Endothelial cell of umbilical vein (primary cell): ENCODE data around the gene FAM76B. TPM values are rescaled to one million over a fixed set of nuclear protein-coding genes. Genes with fewer than 3 reads are reported as not detected.

Experiments used
- BruUV-seq: library from RNA; stranded (reverse); fragments of 400-500 nt; replicated peaks from 2 replicates; lab custom pipeline; 2021; lab: Mats Ljungman, UMichigan
- CTCF ChIA-PET: fragments of 300-600, 350-600 bp; sonication (Branson Sonifier 250); formaldehyde crosslinking; loops from one replicate; lab custom pipeline; 2021; ENCODE audit warnings: antibody characterized with exemption, inconsistent platforms; lab: Charles Lee
- POLR2A ChIA-PET: fragments of 300-600, 350-600 bp; sonication (Branson Sonifier 250); formaldehyde crosslinking; loops from one replicate; lab custom pipeline; 2021; ENCODE audit warnings: antibody characterized with exemption, inconsistent platforms; lab: Charles Lee
- DNase-seq: peaks from one replicate; pipeline ENCODE4 v3.0.0-alpha.2; 2011; ENCODE audit warnings: low read depth, low spot score
- FAIRE-seq: peaks from 2 replicates; lab custom pipeline; 2011; peaks lifted over from hg19 to GRCh38; lab: Jason Lieb, UNC
- H2AFZ ChIP-seq: 2 replicates; pipeline ENCODE4 v1.6.0; 2012; ENCODE audit warnings: low read depth, low read length, control low read depth, inconsistent platforms
- H3K27ac ChIP-seq: 2 replicates; pipeline ENCODE4 v1.5.1; 2011; ENCODE audit warnings: low read depth, mild to moderate bottlenecking, control low read depth, low read length, moderate library complexity; ENCODE audit not compliant: insufficient read depth
- H3K27me3 ChIP-seq, 2 experiments: 2 replicates each; pipeline versions ENCODE4 v1.6.0 to v1.6.1; 2011; ENCODE audit warnings: low read length in 2 of 2, mixed read lengths in 1 of 2; ENCODE audit not compliant: control insufficient read depth in 2 of 2, insufficient read depth in 2 of 2
- H3K36me3 ChIP-seq, 2 experiments: 2 replicates in 1 of 2; 3 replicates in 1 of 2; pipeline ENCODE4 v1.5.1; 2011; ENCODE audit warnings: low read length in 2 of 2, mild to moderate bottlenecking in 1 of 2, moderate library complexity in 1 of 2; ENCODE audit not compliant: control insufficient read depth in 2 of 2, insufficient read depth in 2 of 2; ENCODE audit errors: extremely low read depth in 1 of 2
- H3K4me1 ChIP-seq: 3 replicates; pipeline ENCODE4 v1.5.1; 2011; ENCODE audit warnings: mild to moderate bottlenecking, low read length; ENCODE audit not compliant: control insufficient read depth, insufficient read depth; ENCODE audit errors: extremely low read depth
- H3K4me2 ChIP-seq: 2 replicates; pipeline ENCODE4 v1.6.1; 2011; ENCODE audit warnings: low read length, control low read depth, mixed read lengths; ENCODE audit not compliant: insufficient read depth
- H3K4me3 ChIP-seq, 3 experiments: fragments of 200-600 bp in 1 of 3; sonication (generic), shearing (Covaris generic) in 1 of 3; replicated peaks in 1 of 3; 2 replicates each; pipeline ENCODE4 v1.5.1; 2011 to 2016; ENCODE audit warnings: control low read depth in 3 of 3, low read length in 3 of 3, mild to moderate bottlenecking in 2 of 3, inconsistent platforms in 1 of 3, low read depth in 1 of 3, moderate library complexity in 1 of 3; ENCODE audit not compliant: insufficient read depth in 1 of 3
- H3K79me2 ChIP-seq: 2 replicates; pipeline ENCODE4 v1.6.0; 2012; ENCODE audit warnings: low read length, inconsistent platforms; ENCODE audit not compliant: control insufficient read depth, insufficient read depth
- H3K9ac ChIP-seq: replicated peaks from 2 replicates; pipeline ENCODE3; 2011; ENCODE audit warnings: low read length, control low read depth; ENCODE audit not compliant: insufficient read depth; ENCODE audit errors: extremely low read depth
- H3K9me1 ChIP-seq: replicated peaks from 3 replicates; pipeline ENCODE4 v1.6.0; 2011; ENCODE audit warnings: mild to moderate bottlenecking, low read length; ENCODE audit not compliant: control insufficient read depth, insufficient read depth; ENCODE audit errors: extremely low read depth
- H3K9me3 ChIP-seq: replicated peaks from 2 replicates; pipeline ENCODE4 v1.5.1; 2012; ENCODE audit warnings: low read length, inconsistent platforms; ENCODE audit not compliant: control insufficient read depth, insufficient read depth
- H4K20me1 ChIP-seq: replicated peaks from 2 replicates; pipeline ENCODE3; 2011; ENCODE audit warnings: mild to moderate bottlenecking, low read length; ENCODE audit not compliant: control insufficient read depth, insufficient read depth; ENCODE audit errors: extremely low read depth
- EZH2 ChIP-seq: IDR thresholded peaks from 2 replicates; pipeline ENCODE4 v1.6.1; 2012; ENCODE audit warnings: borderline replicate concordance, low read depth, mild to moderate bottlenecking, moderate library complexity, low read length, inconsistent platforms; ENCODE audit not compliant: severe bottlenecking
- FOS ChIP-seq: IDR thresholded peaks from 2 replicates; pipeline ENCODE4 v1.6.1; 2011; ENCODE audit warnings: mild to moderate bottlenecking, low read length, moderate library complexity, borderline replicate concordance; ENCODE audit not compliant: insufficient read depth
- GATA2 ChIP-seq: IDR thresholded peaks from 2 replicates; pipeline ENCODE4 v1.7.0; 2011; ENCODE audit warnings: low read depth, mild to moderate bottlenecking, moderate library complexity, mixed read lengths, low read length; ENCODE audit not compliant: insufficient read length, insufficient read depth
- JUN ChIP-seq: IDR thresholded peaks from 2 replicates; pipeline ENCODE4 v1.6.1; 2011; ENCODE audit warnings: borderline replicate concordance, low read depth; ENCODE audit not compliant: insufficient read length, insufficient read depth
- MYC ChIP-seq: IDR thresholded peaks from one replicate; pipeline ENCODE4 v1.6.1; 2011; ENCODE audit warnings: mild to moderate bottlenecking, low read depth, low read length
- POLR2A ChIP-seq: IDR thresholded peaks from 2 replicates; pipeline ENCODE4 v1.6.1; 2012; ENCODE audit warnings: low read depth, mild to moderate bottlenecking, control low read depth, low read length
- POLR2AphosphoS5 ChIP-seq: IDR thresholded peaks from 2 replicates; pipeline ENCODE4 v1.6.1; 2012; ENCODE audit warnings: low read depth, mild to moderate bottlenecking, control low read depth, low read length, moderate library complexity; ENCODE audit not compliant: insufficient read depth
- dilution Hi-C: fragments of 300-500 bp; cut with MboI; formaldehyde crosslinking; loops from one replicate; pipeline ENCODE4 v1.15.0; 2019; ENCODE audit warnings: low sequenced_read_pairs; ENCODE audit not compliant: extremely low pct_ligation_motif_present
- intact Hi-C: fragments of 100-400 bp; cut with micrococcal nuclease; formaldehyde crosslinking; loops from one replicate; pipeline ENCODE4 v1.10.0; 2022
- polyA plus RNA-seq, 4 experiments: library from polyadenylated mRNA; depleted of rRNA in 3 of 4; stranded (reverse) in 3 of 4; unstranded in 1 of 4; fragments of >200 nt; gene quantifications; 2 replicates each; pipeline versions ENCODE4 v1.2.1 to v1.2.3, GENCODE V29; 2011 to 2012; ENCODE audit warnings: missing spikeins in 1 of 4
- total RNA-seq: library from RNA; stranded (reverse); gene quantifications from 2 replicates; pipeline ENCODE4 v1.2.3, GENCODE V29; 2021
- TF ChIP-seq, protein P1 (sequence below), 2 donors: IDR thresholded peaks; 1 replicate in 1 of 2; 2 replicates in 1 of 2; pipeline ENCODE4 v1.5.1; 2011; ENCODE audit warnings: low read length in 2 of 2, mild to moderate bottlenecking in 2 of 2, moderate library complexity in 2 of 2, control low read depth in 1 of 2, inconsistent platforms in 1 of 2, low read depth in 1 of 2; ENCODE audit not compliant: insufficient read depth in 1 of 2; ENCODE audit errors: extremely low read depth in 1 of 2
- TF ChIP-seq, protein P2 (sequence below): IDR thresholded peaks from 2 replicates; pipeline ENCODE4 v1.6.1; 2011; ENCODE audit not compliant: insufficient read depth, insufficient read length

The FAM76B gene
- total and polyA plus RNA-seq, 2 donors (not counting 3 experiments of a cell fraction or from before 2014, with no cell fraction given), result 6.7 to 25.7 TPM

DNA sequence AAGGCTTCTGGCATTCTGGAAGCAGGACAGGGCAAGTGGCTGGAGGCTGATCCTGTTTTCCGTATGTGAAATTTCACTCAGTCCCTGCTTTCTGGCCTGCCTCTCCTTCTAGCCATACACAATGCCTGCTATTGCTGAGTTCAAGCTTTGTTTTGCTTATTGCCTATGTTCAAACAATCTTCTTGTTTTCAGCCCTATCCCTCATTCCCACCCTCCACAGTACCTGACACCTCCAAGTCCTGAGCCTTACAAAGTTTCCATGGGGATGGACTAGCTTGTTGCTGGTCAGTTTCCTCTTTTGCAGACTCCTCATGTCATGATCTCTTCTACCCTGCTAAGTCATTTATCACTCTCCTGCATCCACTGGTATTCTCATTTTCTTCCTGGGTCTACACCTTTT is 38.1 kb downstream of the FAM76B start:
- no peaks in the 10 kb centered on the region for H3K36me3 ChIP-seq
- no peak overlapping the region for H3K4me3 ChIP-seq
- H3K4me1 ChIP-seq, result no peaks in the 10 kb centered on the region
- CTCF ChIA-PET, result no interaction called here
- POLR2A ChIA-PET, result no interaction called here
- FAIRE-seq (no peak), DNase-seq (no peak)
- TF ChIP-seq, protein P1, sequence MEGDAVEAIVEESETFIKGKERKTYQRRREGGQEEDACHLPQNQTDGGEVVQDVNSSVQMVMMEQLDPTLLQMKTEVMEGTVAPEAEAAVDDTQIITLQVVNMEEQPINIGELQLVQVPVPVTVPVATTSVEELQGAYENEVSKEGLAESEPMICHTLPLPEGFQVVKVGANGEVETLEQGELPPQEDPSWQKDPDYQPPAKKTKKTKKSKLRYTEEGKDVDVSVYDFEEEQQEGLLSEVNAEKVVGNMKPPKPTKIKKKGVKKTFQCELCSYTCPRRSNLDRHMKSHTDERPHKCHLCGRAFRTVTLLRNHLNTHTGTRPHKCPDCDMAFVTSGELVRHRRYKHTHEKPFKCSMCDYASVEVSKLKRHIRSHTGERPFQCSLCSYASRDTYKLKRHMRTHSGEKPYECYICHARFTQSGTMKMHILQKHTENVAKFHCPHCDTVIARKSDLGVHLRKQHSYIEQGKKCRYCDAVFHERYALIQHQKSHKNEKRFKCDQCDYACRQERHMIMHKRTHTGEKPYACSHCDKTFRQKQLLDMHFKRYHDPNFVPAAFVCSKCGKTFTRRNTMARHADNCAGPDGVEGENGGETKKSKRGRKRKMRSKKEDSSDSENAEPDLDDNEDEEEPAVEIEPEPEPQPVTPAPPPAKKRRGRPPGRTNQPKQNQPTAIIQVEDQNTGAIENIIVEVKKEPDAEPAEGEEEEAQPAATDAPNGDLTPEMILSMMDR (IDR thresholded peaks at IDR 0.05; ENCODE audit: extremely low read depth in 1 of 2, insufficient read depth in 1 of 2, low read depth in 1 of 2, low read length in 2 of 2), result no peak
- TF ChIP-seq GATA2 (no peak), EZH2 (no peak), FOS (no peak), MYC (no peak), POLR2AphosphoS5 (no peak), POLR2A (no peak), JUN (no peak)
- TF ChIP-seq, protein P2, sequence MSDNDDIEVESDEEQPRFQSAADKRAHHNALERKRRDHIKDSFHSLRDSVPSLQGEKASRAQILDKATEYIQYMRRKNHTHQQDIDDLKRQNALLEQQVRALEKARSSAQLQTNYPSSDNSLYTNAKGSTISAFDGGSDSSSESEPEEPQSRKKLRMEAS, result no peak
- no peaks in the 10 kb centered on the region for H3K9me1 ChIP-seq
- no peaks in the 10 kb centered on the region for H3K9me3 ChIP-seq
- H4K20me1 ChIP-seq, result no peaks in the 10 kb centered on the region
- H3K9ac ChIP-seq, result no peak overlapping the region
- intact Hi-C loops, result no loop called here
- peaks cover 8 to 12% of the 10 kb centered on the region in 2 experiments for H3K27me3 ChIP-seq
- no peaks in the 10 kb centered on the region for H3K79me2 ChIP-seq
- no peak overlapping the region for H3K4me2 ChIP-seq
- no peak overlapping the region for H2AFZ ChIP-seq
- no peak overlapping the region for H3K27ac ChIP-seq
- BruUV-seq, result no TSS peak
- dilution Hi-C loops, result no loop called here
